ENCODE results near the gene TRAPPC12.
A peak's percentile ranks its signal among the peaks of the same experiment; 100 is the strongest.
"Not testable (repeated sequence)": the region's sequence is repeated elsewhere in the genome, so short reads cannot be mapped to it uniquely, and the experiment has no call there.

Gene TRAPPC12

GRCh38 chr2:3369340-3370181 is 9.9 kb upstream of the TRAPPC12 start:
- not testable (repeated sequence) for DNase-seq

DNA sequence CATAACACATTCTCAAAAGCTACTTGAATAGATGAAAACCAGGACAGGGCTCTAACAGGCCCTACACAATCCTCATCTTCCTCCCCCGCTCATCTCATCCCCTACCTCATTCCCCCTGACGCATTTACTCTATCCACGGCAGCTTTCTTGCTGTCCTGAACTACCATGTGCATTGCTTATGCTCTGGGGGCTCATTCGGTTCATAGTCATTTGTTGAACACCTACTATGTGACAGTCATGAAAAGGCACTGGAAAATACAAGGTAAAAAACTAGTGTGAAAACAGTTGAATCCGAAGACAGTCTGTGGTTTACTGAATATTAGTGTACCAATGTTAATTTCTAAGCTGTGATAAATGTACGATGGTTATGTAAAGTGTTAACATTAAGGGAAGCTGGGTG is 2.7 kb upstream of the TRAPPC12 start:
- DNase-seq, result no peak

DNA sequence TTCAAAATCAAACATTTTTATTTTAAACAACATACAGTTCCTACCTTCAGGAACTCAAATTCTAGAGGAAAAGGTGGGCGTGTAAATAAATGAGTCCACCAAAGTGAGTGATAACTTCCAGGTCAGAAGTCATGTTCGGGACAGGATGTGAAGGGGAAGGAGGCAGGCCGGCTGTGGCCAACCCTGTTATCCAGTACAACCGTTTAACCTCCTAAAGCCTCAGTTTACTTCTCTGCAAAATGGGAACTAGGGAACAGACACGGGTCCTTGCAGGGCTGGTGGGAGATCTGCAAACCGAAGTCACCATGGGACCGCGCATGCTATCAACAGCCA is 2.2 kb upstream of the TRAPPC12 start:
- DNase-seq, result no peak

GRCh38 chr2:3377612-3378432 is 1.7 kb upstream of the TRAPPC12 start, which contains the start of gene EIPR1:
EIPR1 (minus strand) TSS chr2:3377818; CDS start chr2:3377689, 129 bp downstream.
- peak; percentile 83 for DNase-seq

GRCh38 chr2:3379339-3379646 is 201 bp upstream of the TRAPPC12 start:
- DNase-seq, result no peak

GRCh38 chr2:3386448-3386958 is 7.0 kb downstream of the TRAPPC12 start:
- no peak for DNase-seq

DNA sequence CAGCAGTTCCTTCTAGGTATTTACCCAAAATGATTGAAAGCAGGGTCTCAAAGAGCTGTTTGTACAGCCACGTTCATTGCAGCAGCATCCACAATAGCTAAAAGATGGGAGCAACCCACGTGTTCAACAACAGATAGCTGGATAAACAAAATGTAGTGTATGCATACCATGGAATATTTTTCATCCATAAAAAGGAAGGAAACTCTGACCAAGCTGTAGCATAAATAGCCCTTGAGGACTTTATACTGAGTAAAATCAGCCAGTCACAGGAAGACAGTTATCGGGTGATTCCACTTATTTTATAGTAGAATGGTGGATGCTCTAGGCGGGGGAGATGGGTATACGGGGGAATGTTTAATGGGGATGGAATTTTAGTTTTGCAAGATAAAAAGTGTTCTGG is 7.5 kb downstream of the TRAPPC12 start:
- no peak for DNase-seq

- no peak for DNase-seq
Measured at GRCh38 chr2:3387644-3388411, 8.3 kb downstream of the TRAPPC12 start.

- DNase-seq, result no peak
Measured at GRCh38 chr2:3388412-3388738, 8.9 kb downstream of the TRAPPC12 start.

- DNase-seq, result no peak
Measured at GRCh38 chr2:3389193-3389592, 9.7 kb downstream of the TRAPPC12 start.

GRCh38 chr2:3390041-3390440 is 10.5 kb downstream of the TRAPPC12 start:
- DNase-seq, result no peak

DNA sequence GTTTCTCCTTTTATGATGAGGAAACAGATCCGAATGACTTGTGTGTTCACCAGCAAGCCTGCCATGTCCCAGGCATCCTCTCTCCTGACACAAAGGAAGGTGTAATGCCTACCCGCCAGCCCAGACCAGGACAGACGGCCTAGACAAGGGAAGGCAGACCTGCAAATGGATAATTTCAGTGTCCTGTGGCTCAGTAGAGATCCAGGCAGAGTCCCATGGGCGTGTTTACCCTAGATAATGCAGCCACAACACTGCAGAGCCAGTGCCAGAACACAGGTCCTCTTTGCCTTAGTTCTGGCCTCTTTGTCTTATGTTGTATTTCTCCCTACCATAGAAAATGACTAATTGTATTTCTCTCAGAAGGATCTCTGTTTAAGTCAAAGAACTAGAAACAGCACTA is 12.7 kb downstream of the TRAPPC12 start:
- no peak for DNase-seq

DNA sequence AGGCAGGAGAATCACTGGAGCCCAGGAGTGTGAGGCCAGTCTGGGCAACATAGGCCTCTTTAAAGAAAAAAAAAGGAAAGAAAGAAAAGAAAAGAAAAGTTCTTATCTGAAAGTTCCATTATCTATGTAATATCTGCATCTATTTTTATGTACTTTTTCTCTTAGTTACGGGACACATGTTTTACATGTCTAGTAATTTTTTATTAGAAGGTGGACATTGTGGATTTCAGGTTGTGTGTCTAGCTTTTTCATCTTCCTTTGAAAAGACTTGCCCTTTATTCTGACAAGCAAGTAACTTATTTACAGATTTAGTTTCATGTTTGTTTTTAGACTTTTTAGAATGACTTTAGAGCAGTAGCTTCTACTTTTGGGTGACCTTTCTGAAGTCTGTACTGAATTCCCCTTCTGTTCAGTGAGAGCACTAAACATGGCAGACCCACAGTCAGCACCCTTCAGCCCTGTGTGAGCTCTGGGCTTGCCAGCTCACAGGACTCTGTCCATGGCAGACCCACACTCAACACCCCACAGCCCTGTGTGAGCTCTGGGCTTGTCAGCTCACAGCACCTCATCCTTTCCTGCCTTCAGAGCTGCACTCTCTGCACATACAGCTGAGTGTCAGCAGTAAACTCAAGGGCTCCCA is 17.5 kb downstream of the TRAPPC12 start:
- no peak for DNase-seq

DNA sequence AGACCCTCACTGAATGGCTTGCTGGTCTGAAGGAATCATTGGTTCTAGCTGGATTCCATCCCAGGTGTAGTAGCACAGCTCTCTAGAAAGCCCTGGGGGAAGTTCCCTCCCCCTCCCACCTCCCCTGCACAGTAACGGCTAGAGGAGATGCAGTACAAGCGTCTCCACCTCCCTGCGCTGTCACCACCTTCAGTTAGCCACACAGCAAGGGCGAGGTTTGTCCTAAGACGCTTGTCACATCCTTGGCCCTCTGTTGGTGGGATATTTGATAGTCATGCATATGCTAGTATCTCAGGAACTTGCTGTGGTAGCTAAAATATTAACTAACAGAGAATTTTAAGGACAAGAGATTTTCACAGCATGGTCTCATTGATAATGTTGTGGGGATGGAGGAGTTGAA is 19.4 kb downstream of the TRAPPC12 start:
- no peak for DNase-seq

- DNase-seq, result no peak
Measured at GRCh38 chr2:3399381-3399780, 19.9 kb downstream of the TRAPPC12 start.

DNA sequence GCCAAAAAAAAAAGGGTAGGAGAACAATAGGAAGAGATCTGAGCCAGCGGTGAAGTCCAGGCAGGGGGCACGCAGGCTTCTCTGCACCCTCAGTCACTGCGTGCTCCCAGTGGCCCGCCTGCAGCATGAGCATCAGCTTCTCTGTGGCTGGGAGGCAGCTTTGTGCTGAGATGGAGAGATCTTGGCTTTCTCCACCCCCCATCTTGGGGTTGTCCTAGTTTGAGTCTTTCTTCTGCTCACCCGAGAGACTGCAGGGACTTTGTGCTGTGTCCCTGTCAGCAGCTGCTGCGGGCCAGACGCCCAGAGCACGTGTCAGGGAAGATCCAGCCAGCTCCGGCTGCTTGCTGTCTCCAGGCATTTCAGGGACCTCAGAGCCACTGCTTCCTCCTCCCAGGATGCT is 20.3 kb downstream of the TRAPPC12 start:
- no peak for DNase-seq

DNA sequence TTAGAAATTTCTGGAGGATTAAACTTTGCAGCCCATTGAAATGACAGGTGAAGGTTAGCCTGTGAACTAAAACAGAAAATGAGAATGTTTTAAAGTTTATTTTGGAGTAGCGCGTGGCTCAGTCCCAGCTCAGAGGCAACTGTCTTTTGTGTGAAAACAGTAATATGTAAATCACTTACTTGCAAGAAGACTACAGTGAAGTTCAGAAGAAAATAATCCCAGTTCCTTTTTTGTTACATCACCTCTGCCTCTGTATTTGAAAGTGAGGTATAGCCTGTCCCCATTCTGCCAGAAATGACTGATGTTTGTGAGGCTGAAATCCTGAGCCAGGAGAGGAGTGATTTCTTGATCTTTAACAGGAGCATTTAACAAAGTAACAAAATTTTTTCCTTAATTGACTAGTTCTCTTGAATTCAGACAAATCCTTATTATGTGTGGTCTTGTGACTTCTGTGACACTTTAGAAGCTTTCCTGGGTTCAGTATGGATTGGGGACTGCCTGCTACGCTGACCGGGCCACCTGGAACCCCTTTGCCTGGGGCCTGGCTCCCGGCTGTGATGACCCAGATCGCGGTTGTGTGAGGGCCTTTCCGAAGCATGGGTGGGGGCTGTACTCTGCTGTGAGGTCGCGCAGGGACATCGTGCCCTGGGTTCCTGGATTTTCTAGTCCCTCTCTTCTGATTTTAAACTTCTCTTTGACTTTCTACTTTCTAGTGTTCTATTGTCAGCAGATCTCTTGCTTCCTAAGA is 24.3 kb downstream of the TRAPPC12 start:
- no peak for DNase-seq

DNA sequence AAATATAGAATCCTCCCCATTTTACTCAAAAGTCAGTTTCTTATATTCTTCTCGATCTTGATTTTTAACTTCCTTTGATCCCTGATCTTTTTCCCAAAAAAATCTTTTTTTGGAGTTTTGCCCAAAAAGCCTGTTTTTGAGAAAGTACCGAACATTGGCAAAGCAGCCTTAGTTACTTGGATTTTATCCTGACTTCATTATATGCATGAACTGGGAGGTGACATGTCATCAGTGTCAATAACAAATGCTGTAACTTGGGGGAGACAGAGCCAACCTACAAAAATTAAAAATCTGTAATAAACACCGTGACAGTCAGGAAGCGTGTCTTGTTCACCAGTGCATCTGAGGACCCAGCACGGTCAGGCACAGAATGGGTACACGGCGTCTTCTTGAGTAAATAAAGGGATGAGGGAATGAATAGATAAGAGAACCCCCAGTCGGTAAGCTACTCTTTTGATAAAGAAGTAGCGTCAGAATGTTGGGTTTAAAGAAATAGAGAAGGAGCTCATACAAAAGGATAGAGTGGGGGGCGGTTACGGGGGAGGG is 24.9 kb downstream of the TRAPPC12 start:
- no peak for DNase-seq

DNA sequence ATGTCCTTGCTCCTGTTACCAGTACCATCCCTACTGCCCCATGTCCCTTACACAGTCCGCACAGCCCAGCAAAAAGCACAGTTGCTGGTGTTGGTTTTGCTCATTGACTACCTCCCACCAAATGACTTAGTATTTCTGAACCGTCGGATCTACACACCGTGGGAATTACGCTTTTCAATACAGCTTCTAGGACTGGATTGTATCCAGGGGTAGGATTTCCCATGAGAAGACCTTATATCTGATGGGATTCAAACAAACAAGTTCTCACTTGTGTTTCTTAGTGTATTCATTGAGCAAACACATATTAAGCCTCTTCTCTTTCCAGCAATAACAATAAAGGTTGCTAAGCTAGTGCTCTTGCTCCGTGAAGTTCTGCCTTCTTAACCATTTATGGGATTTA is 25.8 kb downstream of the TRAPPC12 start:
- no peak for DNase-seq

GRCh38 chr2:3405876-3406275 is 26.4 kb downstream of the TRAPPC12 start:
- no peak for DNase-seq

DNA sequence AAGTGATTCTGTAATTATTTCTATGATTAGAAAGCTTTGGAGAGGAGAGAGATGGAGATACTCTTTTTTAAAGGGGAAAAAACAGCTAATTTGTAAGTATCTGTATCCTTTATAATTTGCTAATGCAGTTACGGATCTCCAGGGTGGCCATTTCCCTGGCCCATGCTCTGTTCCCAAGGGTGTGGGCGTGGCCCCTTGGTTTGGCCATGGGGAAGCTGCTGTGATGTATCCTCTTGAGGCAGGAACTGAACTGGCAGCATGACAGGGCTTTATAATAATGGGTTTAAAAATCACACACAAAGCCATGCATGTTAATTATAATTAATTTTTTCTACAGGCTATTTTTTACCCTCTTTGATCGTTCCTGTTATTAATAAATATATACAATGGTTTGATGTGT is 27.0 kb downstream of the TRAPPC12 start:
- DNase-seq, result no peak

DNA sequence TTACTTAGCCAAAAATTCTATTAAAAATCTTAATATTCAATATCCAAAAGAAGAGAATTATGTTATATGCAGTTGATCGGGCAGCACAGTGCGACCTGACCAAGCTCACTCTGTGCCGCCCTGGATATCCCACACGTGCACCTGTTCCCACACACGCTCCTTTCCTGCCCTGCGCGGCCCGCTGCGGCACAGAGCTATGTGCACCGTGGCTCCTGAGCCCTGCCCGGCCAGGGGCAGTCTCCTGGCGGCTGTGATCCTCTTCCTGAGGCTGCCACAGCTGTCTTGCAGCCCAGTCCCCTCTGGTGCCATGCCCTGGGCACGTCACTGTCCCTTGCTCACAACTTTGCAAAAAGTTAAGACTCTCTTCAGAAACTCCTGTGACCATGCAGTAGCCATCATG is 29.3 kb downstream of the TRAPPC12 start:
- DNase-seq, result no peak
